GM23248 (cell line): ENCODE measurements around the gene SARS2. TPM values are rescaled to one million over a fixed set of nuclear protein-coding genes. Genes with fewer than 3 reads are reported as not detected.

ENCODE experiments used
- DNase-seq: peaks from one replicate; pipeline ENCODE4 v3.0.0-alpha.2; 2015
- H2AFZ ChIP-seq: fragments of 200-600 bp; sonication (generic); 2 replicates; pipeline ENCODE4 v1.6.1; 2016; ENCODE audit warnings: antibody characterized with exemption
- H3F3A ChIP-seq: fragments of 200-600 bp; sonication (generic); 2 replicates; pipeline ENCODE4 v1.6.1; 2016; ENCODE audit warnings: mild to moderate bottlenecking, antibody characterized with exemption, mixed run types; ENCODE audit not compliant: insufficient read depth
- H3K27ac ChIP-seq: fragments of 200-600 bp; sonication (generic); 2 replicates; pipeline ENCODE4 v1.5.1; 2016; ENCODE audit warnings: mild to moderate bottlenecking
- H3K27me3 ChIP-seq: fragments of 200-600 bp; sonication (generic); replicated peaks from 2 replicates; pipeline ENCODE4 v1.6.1; 2016; ENCODE audit warnings: mild to moderate bottlenecking; ENCODE audit not compliant: insufficient read depth
- H3K36me3 ChIP-seq: fragments of 200-600 bp; sonication (generic); 2 replicates; pipeline ENCODE4 v1.6.1; 2016; ENCODE audit warnings: low read depth, mild to moderate bottlenecking
- H3K4me1 ChIP-seq: fragments of 200-600 bp; sonication (generic); 2 replicates; pipeline ENCODE4 v1.6.1; 2016; ENCODE audit warnings: mild to moderate bottlenecking; ENCODE audit not compliant: insufficient read depth
- H3K4me2 ChIP-seq: fragments of 200-600 bp; sonication (generic); one replicate; pipeline ENCODE4 v1.6.1; 2016; ENCODE audit warnings: mild to moderate bottlenecking; ENCODE audit not compliant: unreplicated experiment
- H3K4me3 ChIP-seq: fragments of 200-600 bp; sonication (generic); 2 replicates; pipeline ENCODE4 v1.5.1; 2016; ENCODE audit warnings: mild to moderate bottlenecking
- H3K79me2 ChIP-seq: fragments of 200-600 bp; sonication (generic); 2 replicates; pipeline ENCODE4 v1.6.1; 2016; ENCODE audit warnings: mild to moderate bottlenecking; ENCODE audit not compliant: insufficient read depth
- H3K9ac ChIP-seq: fragments of 200-600 bp; sonication (generic); 2 replicates; pipeline ENCODE4 v1.6.1; 2016; ENCODE audit warnings: mild to moderate bottlenecking
- H3K9me2 ChIP-seq: fragments of 200-600 bp; sonication (generic); 2 replicates; pipeline ENCODE4 v1.6.1; 2016; ENCODE audit warnings: mixed run types, mild to moderate bottlenecking, moderate library complexity; ENCODE audit not compliant: insufficient read depth
- H3K9me3 ChIP-seq: fragments of 200-600 bp; sonication (generic); one replicate; pipeline ENCODE4 v1.6.1; 2017; ENCODE audit warnings: low read depth
- H4K20me1 ChIP-seq: fragments of 200-600 bp; sonication (generic); 2 replicates; pipeline ENCODE4 v1.6.0; 2016; ENCODE audit not compliant: insufficient read depth
- EZH2 ChIP-seq: fragments of 200-600 bp; sonication (generic); IDR thresholded peaks from 2 replicates; pipeline ENCODE4 v1.6.1; 2018; ENCODE audit warnings: antibody characterized with exemption, mild to moderate bottlenecking; ENCODE audit not compliant: insufficient read depth, poor library complexity, severe bottlenecking
- EZH2phosphoT487 ChIP-seq: fragments of 200-600 bp; sonication (generic); IDR thresholded peaks from 2 replicates; pipeline ENCODE4 v1.6.1; 2018; ENCODE audit warnings: antibody characterized with exemption, moderate library complexity, mild to moderate bottlenecking, low read depth; ENCODE audit not compliant: insufficient read depth
- WGBS, 2 experiments: methylation state at CpG; one replicate each; pipeline ENCODE4 v1.1.6; 2015 to 2017; ENCODE audit warnings: low lambda C conversion rate in 2 of 2, low coverage in 1 of 2; ENCODE audit errors: missing lambda C conversion rate in 2 of 2; 5-methylcytosine and 5-hydroxymethylcytosine counted together
- in situ Hi-C: fragments of 300-500 bp; cut with MboI; formaldehyde crosslinking; loops from 2 replicates; pipeline ENCODE4 v1.15.0; 2020
- polyA plus RNA-seq: library from polyadenylated mRNA; unstranded; fragments of >200 nt; fragmentation: Nextera tagmentation; extraction: Ambion mirVana; gene quantifications from 2 replicates; pipeline ENCODE4 v1.2.1, GENCODE V29; 2016
- total RNA-seq: library from RNA; depleted of rRNA; stranded (reverse); fragments of >200 nt; shearing (Covaris generic); gene quantifications from 2 replicates; pipeline ENCODE4 v1.2.3, GENCODE V29; 2014

The SARS2 gene
- total and polyA plus RNA-seq, 2 experiments from 2014 or later, result 18.4 to 33.2 TPM

DNA sequence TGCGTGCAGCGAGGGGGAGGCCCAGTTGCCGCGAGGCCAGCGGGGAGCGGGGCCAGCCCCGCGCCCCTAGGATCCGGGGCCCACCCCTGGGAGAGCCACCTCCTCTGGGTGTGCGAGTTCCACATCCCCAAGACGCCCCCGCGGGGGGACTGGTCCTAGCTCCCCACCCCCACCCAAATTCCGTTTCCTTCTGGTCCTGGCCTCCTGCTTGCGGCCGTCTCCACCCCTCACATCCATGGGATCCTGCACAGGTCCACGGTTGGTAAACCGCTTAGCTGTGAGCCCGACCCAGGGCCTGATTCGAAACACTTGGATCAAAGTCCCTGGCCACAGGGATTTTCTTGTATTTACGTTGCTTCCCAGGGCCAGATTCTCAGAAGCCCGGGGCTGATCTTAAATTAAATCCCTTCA lies 45.3 kb upstream of the SARS2 start:
- Histone ChIP-seq H3F3A (peaks cover 20% of the 10 kb centered on the region), H4K20me1 (no peaks in the 10 kb centered on the region), H3K9ac (peak overlapping the region; percentile 86), H3K27ac (peak overlapping the region; percentile 85), H3K4me1 (peaks cover 6% of the 10 kb centered on the region; the same call in 1 of the 2 replicates), H2AFZ (peak overlapping the region; percentile 82), H3K4me2 (peak overlapping the region; percentile 65), H3K9me2 (no peaks in the 10 kb centered on the region), H3K36me3 (no peaks in the 10 kb centered on the region), H3K4me3 (peak overlapping the region; percentile 79), H3K9me3 (no peaks in the 10 kb centered on the region), H3K79me2 (peaks cover 29% of the 10 kb centered on the region), H3K27me3 (no peaks in the 10 kb centered on the region)
- in situ Hi-C loops, result no loop called here
- no peak for TF ChIP-seq EZH2
- TF ChIP-seq EZH2phosphoT487, result no peak
- WGBS, 2 experiments, result 1 to 4% methylated on average over 9 to 22 of the region's 22 CpGs
- peak; percentile 67 for DNase-seq

DNA sequence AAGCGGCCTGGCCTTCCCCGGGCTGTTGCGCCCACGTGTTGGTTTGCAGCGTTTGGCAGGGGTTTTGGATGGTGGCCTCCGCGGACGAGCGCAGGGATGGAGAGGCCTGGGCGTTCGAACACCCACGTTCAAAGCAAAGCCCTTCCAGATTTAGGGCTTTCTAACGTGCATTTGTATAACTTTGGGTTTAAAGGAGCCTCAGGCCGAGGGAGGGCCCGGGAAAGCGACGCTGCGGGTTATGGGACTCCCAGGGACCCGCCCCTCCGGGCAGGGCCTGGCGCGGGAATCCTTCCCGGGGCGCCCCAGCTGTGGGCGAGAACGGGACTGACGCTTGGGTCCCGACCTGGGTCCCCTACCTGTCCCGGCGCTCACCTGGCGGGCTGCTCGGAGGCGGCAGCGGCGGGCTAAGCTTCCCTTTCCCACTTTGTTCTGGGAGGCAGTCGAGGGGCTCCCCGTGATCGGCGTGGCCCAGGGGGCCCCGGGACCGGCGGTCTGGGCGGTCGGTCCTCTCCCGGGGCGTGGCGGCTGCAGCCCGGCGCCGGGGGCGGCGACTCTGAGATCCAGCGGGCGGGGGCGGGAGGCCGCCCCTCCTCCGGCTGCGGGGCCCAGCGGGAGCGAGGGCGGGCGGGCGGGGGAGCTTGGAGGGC lies 44.8 kb upstream of the SARS2 start, which contains the start of gene FBXO17:
FBXO17 (minus strand) TSS at position 529 of the 647 bp plus-strand sequence. CDS start 25,423 bp downstream, outside the sequence.
- Histone ChIP-seq H3K4me1 (peaks cover 6% of the 10 kb centered on the region; the same call in 1 of the 2 replicates), H3K4me3 (peak within 1 kb of the TSS; percentile 79), H2AFZ (peak within 1 kb of the TSS; percentile 86), H3K79me2 (peaks cover 34% of the 10 kb centered on the region), H3F3A (peaks cover 20% of the 10 kb centered on the region), H3K9ac (peak within 1 kb of the TSS; percentile 86), H3K4me2 (peak within 1 kb of the TSS; percentile 98), H3K36me3 (no peaks in the 10 kb centered on the region), H3K27me3 (no peaks in the 10 kb centered on the region), H3K27ac (peak within 1 kb of the TSS; percentile 85), H3K9me2 (no peaks in the 10 kb centered on the region), H4K20me1 (no peaks in the 10 kb centered on the region), H3K9me3 (no peaks in the 10 kb centered on the region)
- peak; percentile 88 for DNase-seq
- in situ Hi-C loops, result no loop called here
- no peak for TF ChIP-seq EZH2phosphoT487
- no peak for TF ChIP-seq EZH2
- 1 to 2% methylated on average over 47 to 52 of the region's 63 CpGs for WGBS, 2 experiments

DNA sequence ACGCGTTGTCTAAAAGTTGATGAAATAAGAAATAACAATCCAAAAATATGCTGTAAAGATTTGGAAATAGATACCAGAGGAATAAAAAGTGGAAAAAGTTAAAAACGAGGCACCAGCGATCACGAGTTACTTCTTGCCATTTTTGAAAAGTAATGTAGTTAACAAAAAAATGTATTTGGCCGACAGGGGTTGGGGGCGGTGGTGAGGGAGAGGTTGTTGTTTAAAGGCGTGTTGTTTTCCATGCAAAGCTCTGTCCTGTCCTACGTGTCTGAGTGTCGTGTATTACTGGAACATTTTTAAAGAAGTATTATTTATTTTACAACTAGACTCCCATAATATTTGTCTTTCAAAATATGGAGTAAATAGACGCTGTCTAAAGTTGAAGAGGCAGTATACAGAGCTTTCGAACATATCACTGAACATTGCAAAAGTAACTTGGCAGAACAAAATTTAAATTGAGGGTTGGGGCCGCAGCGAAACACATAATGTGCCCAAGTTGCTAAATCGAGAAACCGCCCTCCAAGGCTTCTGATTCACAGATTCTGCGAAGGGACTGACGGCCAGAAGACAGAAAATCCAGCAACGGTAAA lies 44.2 kb upstream of the SARS2 start:
- WGBS, 2 experiments, result 1 to 2% methylated on average over 19 of the region's 19 CpGs
- Histone ChIP-seq H3K9me2 (no peaks in the 10 kb centered on the region), H3K27ac (peak overlapping the region; percentile 85), H2AFZ (peak overlapping the region; percentile 86), H3K79me2 (peaks cover 40% of the 10 kb centered on the region), H3F3A (peaks cover 20% of the 10 kb centered on the region), H3K4me2 (peak overlapping the region; percentile 98), H3K36me3 (no peaks in the 10 kb centered on the region), H3K9me3 (no peaks in the 10 kb centered on the region), H4K20me1 (no peaks in the 10 kb centered on the region), H3K4me1 (peaks cover 6% of the 10 kb centered on the region; the same call in 1 of the 2 replicates), H3K27me3 (no peaks in the 10 kb centered on the region), H3K4me3 (peak overlapping the region; percentile 79), H3K9ac (peak overlapping the region; percentile 86)
- in situ Hi-C loops, result no loop called here
- no peak for TF ChIP-seq EZH2
- TF ChIP-seq EZH2phosphoT487, result no peak
- peak; percentile 56 for DNase-seq

DNA sequence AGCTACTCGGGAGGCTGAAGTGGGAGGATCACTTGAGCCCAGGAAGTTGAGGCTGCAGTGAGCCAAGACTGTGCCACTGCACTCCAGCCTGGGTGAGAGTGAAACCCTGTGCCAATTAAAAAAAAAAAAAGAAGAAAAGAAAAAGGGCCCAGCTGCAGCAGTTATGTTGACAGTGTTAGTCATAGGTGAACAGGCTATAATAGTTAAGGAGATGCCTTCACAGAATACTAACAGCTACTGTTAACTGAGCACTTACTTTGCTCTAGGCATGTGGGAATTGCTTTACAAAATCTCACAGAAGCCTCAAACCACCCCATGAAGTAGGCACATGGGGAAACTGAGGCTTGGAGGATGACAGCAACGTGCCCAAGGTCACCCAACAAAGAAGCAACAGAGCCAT lies 41.1 kb upstream of the SARS2 start:
- Histone ChIP-seq H3K4me3 (no peak overlapping the region), H3K9me3 (no peaks in the 10 kb centered on the region), H3K4me2 (no peak overlapping the region), H3F3A (peaks cover 16% of the 10 kb centered on the region), H4K20me1 (no peaks in the 10 kb centered on the region), H3K27ac (no peak overlapping the region), H3K4me1 (peaks cover 11% of the 10 kb centered on the region; the same call in 1 of the 2 replicates), H2AFZ (no peak overlapping the region), H3K27me3 (no peaks in the 10 kb centered on the region), H3K9me2 (no peaks in the 10 kb centered on the region), H3K9ac (no peak overlapping the region), H3K79me2 (peaks cover 50% of the 10 kb centered on the region), H3K36me3 (0 out of 2 replicates have a peak, but pooled peaks cover 7% of the 10 kb centered on the region)
- 69 to 79% methylated on average over 2 of the region's 2 CpGs for WGBS, 2 experiments
- in situ Hi-C loops, result no loop called here
- DNase-seq, result peak; percentile 22
- no peak for TF ChIP-seq EZH2phosphoT487
- TF ChIP-seq EZH2, result no peak
